GM23338 (cell line): ENCODE measurements around the gene SYNPO. TPM values are rescaled to one million over a fixed set of nuclear protein-coding genes. Genes with fewer than 3 reads are reported as not detected.

Experiments
- ATAC-seq: fragments of 200-7000 bp; cut with Tn5 transposase; 3 replicates; pipeline ENCODE4 v1.9.1; 2020
- DNase-seq: peaks from one replicate; pipeline ENCODE4 v3.0.0-alpha.2; 2015; ENCODE audit warnings: low spot score
- H2AFZ ChIP-seq: fragments of 200-600 bp; sonication (generic); 2 replicates; pipeline ENCODE4 v1.8.0; 2016; ENCODE audit warnings: antibody characterized with exemption, mild to moderate bottlenecking, moderate library complexity
- H3F3A ChIP-seq: fragments of 200-600 bp; sonication (generic); replicated peaks from 2 replicates; pipeline ENCODE4 v1.8.0; 2017; ENCODE audit warnings: antibody characterized with exemption, mixed run types, low read depth
- H3K27ac ChIP-seq: fragments of 200-600 bp; sonication (generic); 2 replicates; pipeline ENCODE4 v1.6.1; 2016; ENCODE audit warnings: low read depth
- H3K27me3 ChIP-seq: fragments of 200-600 bp; sonication (generic); 2 replicates; pipeline ENCODE4 v1.8.0; 2016; ENCODE audit warnings: mild to moderate bottlenecking, mixed run types, moderate library complexity; ENCODE audit not compliant: insufficient read depth
- H3K36me3 ChIP-seq: fragments of 200-600 bp; sonication (generic); 2 replicates; pipeline ENCODE4 v1.8.0; 2016; ENCODE audit warnings: mild to moderate bottlenecking; ENCODE audit not compliant: insufficient read depth
- H3K4me1 ChIP-seq: fragments of 200-600 bp; sonication (generic); 2 replicates; pipeline ENCODE4 v1.8.0; 2016; ENCODE audit warnings: mild to moderate bottlenecking, moderate library complexity; ENCODE audit not compliant: insufficient read depth
- H3K4me2 ChIP-seq: fragments of 200-600 bp; sonication (generic); 2 replicates; pipeline ENCODE4 v1.7.1; 2017; ENCODE audit warnings: mixed run types
- H3K4me3 ChIP-seq: fragments of 200-600 bp; sonication (generic); 2 replicates; pipeline ENCODE4 v1.6.1; 2016; ENCODE audit warnings: mixed run types
- H3K79me2 ChIP-seq: fragments of 200-600 bp; sonication (generic); replicated peaks from 2 replicates; pipeline ENCODE4 v1.8.0; 2017; ENCODE audit warnings: mild to moderate bottlenecking; ENCODE audit not compliant: insufficient read depth
- H3K9me2 ChIP-seq: fragments of 200-600 bp; sonication (generic); 2 replicates; pipeline ENCODE4 v1.8.0; 2017; ENCODE audit not compliant: insufficient read depth
- H4K20me1 ChIP-seq: fragments of 200-600 bp; sonication (generic); replicated peaks from 2 replicates; pipeline ENCODE4 v1.8.0; 2017; ENCODE audit warnings: mild to moderate bottlenecking; ENCODE audit not compliant: insufficient read depth
- H3K27ac Mint-ChIP-seq: 2 replicates; pipeline ENCODE4 v1.8.0; 2020; ENCODE audit warnings: inconsistent platforms, mild to moderate bottlenecking, moderate library complexity, mixed read lengths
- H3K27me3 Mint-ChIP-seq: 3 replicates; pipeline ENCODE4 v1.8.0; 2022; ENCODE audit warnings: low read depth, mild to moderate bottlenecking, moderate library complexity, mixed read lengths, inconsistent platforms; ENCODE audit not compliant: insufficient read depth, poor library complexity
- H3K36me3 Mint-ChIP-seq: 3 replicates; pipeline ENCODE4 v1.8.0; 2021; ENCODE audit warnings: low read depth, mild to moderate bottlenecking, inconsistent platforms, moderate library complexity, mixed read lengths
- H3K4me1 Mint-ChIP-seq: 3 replicates; pipeline ENCODE4 v1.8.0; 2020; ENCODE audit warnings: mild to moderate bottlenecking, inconsistent platforms, mixed read lengths
- H3K4me3 Mint-ChIP-seq: 3 replicates; pipeline ENCODE4 v1.8.0; 2021; ENCODE audit warnings: moderate library complexity, mild to moderate bottlenecking, inconsistent platforms, mixed read lengths
- H3K9me3 Mint-ChIP-seq: 3 replicates; pipeline ENCODE4 v1.8.0; 2020; ENCODE audit warnings: moderate library complexity, mild to moderate bottlenecking, inconsistent platforms, mixed read lengths
- CREB1 ChIP-seq: fragments of 250-450 bp; sonication (Bioruptor Pico); IDR thresholded peaks from 2 replicates; pipeline ENCODE4 v1.5.0; 2020; ENCODE audit warnings: low read depth, mild to moderate bottlenecking, moderate library complexity
- CTCF ChIP-seq, 2 experiments: fragments of 200-600 bp in 1 of 2; sonication (generic) in 1 of 2; conservative IDR thresholded peaks; 2 replicates each; pipeline versions ENCODE4 v1.5.1 to v1.6.1; 2016 to 2017; ENCODE audit warnings: antibody characterized with exemption in 2 of 2, low read depth in 2 of 2, mild to moderate bottlenecking in 2 of 2, moderate library complexity in 1 of 2
- EZH2 ChIP-seq: fragments of 200-600 bp; sonication (generic); IDR thresholded peaks from one replicate; pipeline ENCODE4 v1.8.0; 2017; ENCODE audit warnings: antibody characterized with exemption, mild to moderate bottlenecking, low read depth; ENCODE audit not compliant: unreplicated experiment
- EZH2phosphoT487 ChIP-seq: fragments of 200-600 bp; sonication (generic); IDR thresholded peaks from one replicate; pipeline ENCODE4 v1.8.1; 2018; ENCODE audit warnings: antibody characterized with exemption; ENCODE audit not compliant: unreplicated experiment
- NANOG ChIP-seq: IDR thresholded peaks from 2 replicates; pipeline ENCODE4 v1.6.1; 2016; ENCODE audit warnings: antibody characterized with exemption, borderline replicate concordance
- POLR2AphosphoS5 ChIP-seq: IDR thresholded peaks from 2 replicates; pipeline ENCODE4 v1.6.1; 2016; ENCODE audit warnings: antibody characterized with exemption, low read depth
- REST ChIP-seq: IDR thresholded peaks from one replicate; pipeline ENCODE4 v1.6.1; 2018; ENCODE audit warnings: antibody characterized with exemption; ENCODE audit not compliant: unreplicated experiment
- ZNF114 ChIP-seq: fragments of 250-450 bp; sonication (Bioruptor Pico); IDR thresholded peaks from 2 replicates; pipeline ENCODE4 v1.5.0; 2020; ENCODE audit warnings: mild to moderate bottlenecking, moderate library complexity
- ZNF331 ChIP-seq: fragments of 250-450 bp; sonication (Bioruptor Pico); IDR thresholded peaks from 2 replicates; pipeline ENCODE4 v1.5.0; 2020; ENCODE audit warnings: low read depth, mild to moderate bottlenecking, moderate library complexity
- ZNF462 ChIP-seq: fragments of 250-450 bp; sonication (Bioruptor Pico); IDR thresholded peaks from 2 replicates; pipeline ENCODE4 v1.5.0; 2020; ENCODE audit warnings: mild to moderate bottlenecking, moderate library complexity
- polyA plus RNA-seq: library from polyadenylated mRNA; unstranded; fragments of >200 nt; fragmentation: Nextera tagmentation; extraction: Ambion mirVana; gene quantifications from 2 replicates; pipeline ENCODE4 v1.2.1, GENCODE V29; 2016
- total RNA-seq: library from RNA; depleted of rRNA; stranded (reverse); fragments of >200 nt; shearing (Covaris generic); gene quantifications from 2 replicates; pipeline ENCODE4 v1.2.3, GENCODE V29; 2014

SYNPO gene
- total and polyA plus RNA-seq, 2 experiments from 2014 or later = 0.16 to 1.3 TPM

- no peak overlapping the region for H3K4me3 ChIP-seq
- H3K4me1 ChIP-seq = peaks cover 4% of the 10 kb centered on the region; the same call in 1 of the 2 replicates
- H3K4me2 ChIP-seq = no peak overlapping the region
- peaks cover 17% of the 10 kb centered on the region for H3K79me2 ChIP-seq
- H2AFZ ChIP-seq = no peak overlapping the region
- no peak overlapping the region for H3K27ac ChIP-seq
- no peaks in the 10 kb centered on the region for H3K9me3 Mint-ChIP-seq
- no peak overlapping the region for H3K27ac Mint-ChIP-seq
- no peaks in the 10 kb centered on the region; the same call in 2 of the 3 replicates for H3K4me1 Mint-ChIP-seq
- no peaks in the 10 kb centered on the region; the same call in 1 of the 2 replicates for H3F3A ChIP-seq
- H3K9me2 ChIP-seq = no peaks in the 10 kb centered on the region
- ATAC-seq = no peak
- no peaks in the 10 kb centered on the region for H3K27me3 ChIP-seq
- peaks cover 5% of the 10 kb centered on the region; the same call in 2 of the 3 replicates for H3K36me3 Mint-ChIP-seq
- no peak overlapping the region for H3K4me3 Mint-ChIP-seq
- DNase-seq = no peak
- H4K20me1 ChIP-seq = peaks cover 4% of the 10 kb centered on the region; the same call in 1 of the 2 replicates
- peaks cover 2% of the 10 kb centered on the region for H3K27me3 Mint-ChIP-seq
- 0 out of 2 replicates have a peak, but pooled peaks cover 5% of the 10 kb centered on the region for H3K36me3 ChIP-seq
- TF ChIP-seq POLR2AphosphoS5 (no peak), ZNF462 (CRISPR knock-in tag) (no peak), ZNF331 (no peak)
Observed at GRCh38 chr5:150703762-150704161, 63.3 kb downstream of the SYNPO start.

- ATAC-seq (no peak), DNase-seq (no peak)
- H3K79me2 ChIP-seq = no peaks in the 10 kb centered on the region
- no peaks in the 10 kb centered on the region for H3K9me3 Mint-ChIP-seq
- H3K36me3 ChIP-seq = peaks cover 6% of the 10 kb centered on the region; the same call in 1 of the 2 replicates
- no peak overlapping the region for H3K4me3 ChIP-seq
- H3K36me3 Mint-ChIP-seq = peaks cover 9% of the 10 kb centered on the region
- no peaks in the 10 kb centered on the region; the same call in 1 of the 2 replicates for H3F3A ChIP-seq
- no peak overlapping the region for H3K27ac ChIP-seq
- H2AFZ ChIP-seq = no peak overlapping the region
- no peak overlapping the region for H3K4me3 Mint-ChIP-seq
- no peaks in the 10 kb centered on the region for H3K9me2 ChIP-seq
- no peak overlapping the region for H3K4me2 ChIP-seq
- no peaks in the 10 kb centered on the region for H3K4me1 ChIP-seq
- H3K27me3 Mint-ChIP-seq = peaks cover 2% of the 10 kb centered on the region
- no peaks in the 10 kb centered on the region for H3K4me1 Mint-ChIP-seq
- H3K27me3 ChIP-seq = no peaks in the 10 kb centered on the region
- no peaks in the 10 kb centered on the region for H4K20me1 ChIP-seq
- H3K27ac Mint-ChIP-seq = no peak overlapping the region
- TF ChIP-seq REST = no peak
- TF ChIP-seq EZH2 = no peak
- TF ChIP-seq ZNF114 (CRISPR knock-in tag) = no peak
- no peak for TF ChIP-seq CTCF (conservative IDR thresholded peaks at IDR 0.05; ENCODE audit: low read depth in 2 of 2)
- TF ChIP-seq POLR2AphosphoS5 = no peak
- no peak for TF ChIP-seq EZH2phosphoT487
- TF ChIP-seq ZNF331 = no peak
- TF ChIP-seq CREB1 (CRISPR knock-in tag) = no peak
- no peak for TF ChIP-seq NANOG
Observed at GRCh38 chr5:150706776-150707390, 66.4 kb downstream of the SYNPO start.
